Measurements from ENCODE around the gene DRD2.

The DRD2 gene

DNA sequence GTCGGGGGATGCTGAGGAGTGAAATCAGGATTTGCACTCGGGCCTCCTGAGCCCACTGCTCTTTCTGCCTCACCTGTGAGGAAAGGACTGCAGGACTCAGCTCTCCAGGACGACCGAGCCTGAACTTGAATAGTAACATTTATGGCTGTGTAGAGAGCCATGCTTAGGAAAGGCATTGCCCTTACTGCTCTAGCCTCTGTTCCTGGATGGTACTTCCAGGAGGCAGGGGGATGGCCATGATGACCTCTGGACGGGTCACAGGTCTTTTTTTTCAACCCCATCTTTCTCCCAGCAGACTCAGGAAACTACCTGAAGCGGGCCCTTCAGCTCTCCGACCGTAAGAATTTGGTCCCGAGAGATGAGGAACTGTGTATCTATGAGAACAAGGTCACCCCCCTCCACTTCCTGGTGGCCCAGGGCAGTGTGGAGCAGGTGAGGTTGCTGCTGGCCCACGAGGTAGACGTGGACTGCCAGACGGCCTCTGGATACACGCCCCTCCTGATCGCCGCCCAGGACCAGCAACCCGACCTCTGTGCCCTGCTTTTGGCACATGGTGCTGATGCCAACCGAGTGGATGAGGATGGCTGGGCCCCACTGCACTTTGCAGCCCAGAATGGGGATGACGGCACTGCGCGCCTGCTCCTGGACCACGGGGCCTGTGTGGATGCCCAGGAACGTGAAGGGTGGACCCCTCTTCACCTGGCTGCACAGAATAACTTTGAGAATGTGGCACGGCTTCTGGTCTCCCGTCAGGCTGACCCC, 76.3 kb downstream of the DRD2 start:
- DNase-seq (ENCODE audit: low read depth) = no peak

DNA sequence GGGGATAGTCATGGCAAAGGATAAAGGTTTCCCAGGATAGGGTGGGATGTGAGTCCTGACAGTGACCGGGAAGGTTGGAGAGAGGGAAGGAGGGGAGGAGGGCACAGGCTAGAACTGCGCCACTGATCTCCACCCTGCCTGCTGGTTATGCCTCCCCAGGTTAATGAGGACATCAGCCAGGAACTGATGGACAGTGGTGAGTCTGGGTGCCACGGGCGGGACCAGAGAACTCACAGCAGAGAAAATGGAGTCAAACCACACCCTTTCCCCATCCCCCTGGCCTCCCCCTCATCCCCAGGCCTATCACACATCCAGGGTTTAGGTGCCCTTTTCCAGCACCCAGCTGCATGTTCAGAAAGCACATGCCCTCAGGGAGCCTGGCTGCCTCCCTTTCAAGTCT, 77.4 kb downstream of the DRD2 start:
- DNase-seq (ENCODE audit: low read depth) = no peak

GRCh38 chr11:113397212-113397611, 78.0 kb downstream of the DRD2 start:
- DNase-seq (ENCODE audit: low read depth) = no peak

DNA sequence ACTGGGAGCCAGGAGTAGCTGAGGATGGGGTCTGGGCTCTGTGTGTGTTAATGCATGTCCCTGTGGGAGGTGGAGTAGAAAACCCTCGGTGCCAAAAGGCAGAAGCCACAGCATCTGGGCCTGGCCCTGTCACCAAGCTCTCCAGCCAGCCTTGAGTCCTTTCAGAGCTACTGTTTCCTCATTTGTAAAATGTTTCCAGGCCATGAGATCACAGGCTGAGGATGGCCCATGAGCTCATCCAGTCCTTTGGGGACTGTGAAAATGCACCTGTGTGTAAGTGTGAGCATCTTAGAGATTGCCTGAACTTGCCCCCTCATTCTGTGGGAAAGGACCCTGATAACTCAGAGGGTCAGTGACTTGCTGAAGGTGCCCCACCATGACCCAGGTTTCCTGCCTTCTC, 78.5 kb downstream of the DRD2 start:
- no peak for DNase-seq (ENCODE audit: low read depth)

DNA sequence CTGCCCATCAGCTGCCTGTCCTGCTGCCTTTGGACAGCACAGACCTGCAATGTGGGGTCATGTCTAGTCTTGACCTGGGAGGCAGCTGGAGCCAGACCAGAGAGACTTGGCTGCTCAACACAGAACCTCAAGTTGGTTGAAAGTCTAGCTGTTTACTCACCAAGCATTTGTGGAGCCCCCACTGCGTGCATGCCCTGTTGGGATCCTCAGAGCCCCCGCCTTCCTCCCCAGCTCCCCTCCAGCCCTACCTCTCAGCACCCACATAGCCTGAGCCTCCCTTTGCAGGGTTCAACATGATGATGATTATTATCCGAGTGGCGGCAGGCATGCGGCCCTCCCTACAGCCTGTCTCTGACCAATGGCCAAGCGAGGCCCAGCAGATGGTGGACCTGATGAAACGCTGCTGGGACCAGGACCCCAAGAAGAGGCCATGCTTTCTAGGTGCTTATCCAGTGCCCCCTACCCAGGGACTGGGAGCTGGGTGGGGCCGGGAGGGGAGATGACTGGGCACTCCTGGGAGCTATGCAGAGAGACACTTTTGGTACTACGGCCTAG, 79.3 kb downstream of the DRD2 start:
- no peak for DNase-seq (ENCODE audit: low read depth)

DNA sequence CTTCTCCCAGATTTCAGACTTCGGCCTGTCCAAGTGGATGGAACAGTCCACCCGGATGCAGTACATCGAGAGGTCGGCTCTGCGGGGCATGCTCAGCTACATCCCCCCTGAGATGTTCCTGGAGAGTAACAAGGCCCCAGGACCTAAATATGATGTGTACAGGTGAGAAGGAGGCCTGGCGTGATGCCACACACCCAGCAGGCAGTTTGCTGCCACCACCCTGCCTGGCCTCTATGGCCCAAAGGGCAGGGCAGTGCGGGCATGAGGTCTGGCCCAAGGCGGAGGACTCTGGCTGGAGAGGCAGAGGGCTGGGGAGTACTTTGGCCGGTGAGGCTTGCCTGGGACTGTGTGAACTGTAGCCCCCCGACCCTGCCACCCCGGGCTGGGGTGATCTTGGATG, 80.3 kb downstream of the DRD2 start:
- DNase-seq (ENCODE audit: low read depth) = no peak

- no peak for DNase-seq (ENCODE audit: low read depth)
These were observed 81.7 kb downstream of the DRD2 start for GRCh38 chr11:113393501-113393985.

GRCh38 chr11:113392236-113392921, 82.8 kb downstream of the DRD2 start:
- DNase-seq (ENCODE audit: low read depth) = no peak

DNA sequence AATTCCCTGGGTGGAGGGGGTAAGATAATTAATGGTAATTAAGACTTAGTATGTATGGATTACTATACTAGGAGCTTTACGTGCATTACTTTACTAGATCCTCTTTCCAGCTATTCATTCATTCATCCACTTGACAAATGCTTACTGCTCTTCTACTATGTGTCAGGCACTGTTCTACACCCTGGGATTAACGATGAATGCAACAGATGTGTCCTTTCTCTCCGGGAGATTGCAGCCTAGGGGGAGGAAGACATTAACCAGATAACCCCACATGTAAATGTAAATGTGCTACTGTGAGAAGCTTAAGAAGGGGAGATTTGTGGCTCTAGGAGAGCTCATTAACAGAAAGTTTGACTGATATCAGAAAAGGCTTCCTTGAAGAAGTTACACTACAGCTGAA, 85.9 kb downstream of the DRD2 start:
- no peak for DNase-seq (ENCODE audit: low read depth)

DNA sequence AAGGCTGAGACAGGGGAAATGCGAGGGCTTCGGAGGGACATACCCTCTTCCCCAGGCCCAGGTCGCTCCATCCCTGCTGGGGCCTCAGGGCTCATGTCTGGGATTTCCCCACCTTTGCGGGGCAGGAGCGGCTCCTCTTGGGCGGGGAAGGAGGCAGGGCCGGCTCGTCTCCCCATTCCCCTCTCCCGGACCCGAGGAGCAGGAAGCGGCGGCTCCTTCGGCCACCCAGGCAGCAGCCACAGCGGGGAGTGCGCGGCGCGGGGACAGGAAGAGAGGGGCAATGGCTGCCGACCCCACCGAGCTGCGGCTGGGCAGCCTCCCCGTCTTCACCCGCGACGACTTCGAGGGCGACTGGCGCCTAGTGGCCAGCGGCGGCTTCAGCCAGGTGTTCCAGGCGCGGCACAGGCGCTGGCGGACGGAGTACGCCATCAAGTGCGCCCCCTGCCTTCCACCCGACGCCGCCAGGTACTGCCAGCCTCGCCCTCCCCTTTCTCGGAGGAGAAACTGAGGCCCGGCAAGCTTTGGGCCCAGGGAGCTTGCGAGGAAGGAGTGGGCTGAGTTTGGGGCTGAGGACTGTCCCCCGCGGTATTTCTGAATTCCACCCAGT, 87.5 kb downstream of the DRD2 start, which contains the start of gene ANKK1:
Gene ANKK1 (plus strand): TSS at position 175 of the 607 bp plus-strand sequence. CDS start 106 bp downstream, at position 281.
- no peak for DNase-seq (ENCODE audit: low read depth)

- DNase-seq (ENCODE audit: low read depth) = no peak
These were observed 88.3 kb downstream of the DRD2 start for GRCh38 chr11:113386866-113387265.

DNA sequence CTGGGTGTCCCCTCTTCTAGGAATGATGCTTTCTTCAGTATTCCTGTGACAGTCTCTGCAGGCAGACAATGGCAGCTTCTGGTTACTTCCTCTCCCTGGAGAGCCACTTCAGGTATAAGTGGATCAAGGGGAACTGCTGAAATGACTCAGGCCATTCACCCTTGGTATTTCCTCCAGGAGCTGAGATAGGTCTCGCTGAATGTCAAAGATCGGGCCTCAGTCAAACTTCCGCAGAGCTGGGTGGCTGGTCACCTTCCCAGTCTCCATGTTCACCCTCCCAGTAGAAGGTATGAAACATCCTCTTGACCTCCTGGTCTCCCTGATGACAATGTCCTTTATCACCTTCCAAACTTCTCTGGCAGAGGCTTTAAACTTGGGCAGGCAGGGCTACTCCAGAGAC, 89.4 kb downstream of the DRD2 start:
- DNase-seq (ENCODE audit: low read depth) = no peak

DNA sequence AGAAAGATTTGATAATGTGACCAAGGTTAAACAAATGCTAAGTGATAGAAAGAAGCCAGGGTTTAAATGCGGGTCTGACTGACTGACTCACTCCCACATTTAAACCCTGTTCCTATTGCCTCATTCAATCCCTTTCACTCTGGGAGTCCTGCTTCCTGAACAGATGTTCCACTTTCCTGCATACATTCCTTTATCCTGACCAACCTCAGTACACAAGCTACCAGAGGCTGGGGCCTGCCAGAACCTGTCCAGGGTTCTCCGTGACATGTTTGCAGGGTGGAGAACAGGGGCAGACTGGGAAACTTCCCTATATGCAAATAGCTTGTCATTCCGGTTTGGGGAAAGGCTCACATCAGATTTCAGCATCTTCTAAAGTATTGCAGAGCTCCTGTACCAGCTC, 90.6 kb downstream of the DRD2 start:
- DNase-seq (ENCODE audit: low read depth) = no peak

DNA sequence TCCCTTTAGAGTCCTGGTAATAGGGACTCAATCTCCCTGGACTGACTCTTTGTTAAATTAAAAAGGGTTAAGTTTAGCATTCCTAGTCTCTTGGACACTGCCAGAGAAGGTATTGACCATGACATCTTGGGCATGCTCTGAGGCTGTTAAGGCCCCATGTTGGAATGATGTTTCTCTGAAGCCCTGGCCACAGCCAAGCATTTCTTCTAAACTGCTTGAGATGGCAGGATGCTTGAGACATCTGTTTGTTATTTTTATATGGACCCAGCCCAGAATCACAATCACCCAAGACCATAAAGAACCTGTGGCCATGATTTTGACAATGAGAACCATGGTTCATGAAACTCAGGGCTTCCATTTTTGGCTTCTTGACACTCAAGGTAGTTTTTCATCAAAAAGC, 93.1 kb downstream of the DRD2 start:
- DNase-seq (ENCODE audit: low read depth) = no peak

DNA sequence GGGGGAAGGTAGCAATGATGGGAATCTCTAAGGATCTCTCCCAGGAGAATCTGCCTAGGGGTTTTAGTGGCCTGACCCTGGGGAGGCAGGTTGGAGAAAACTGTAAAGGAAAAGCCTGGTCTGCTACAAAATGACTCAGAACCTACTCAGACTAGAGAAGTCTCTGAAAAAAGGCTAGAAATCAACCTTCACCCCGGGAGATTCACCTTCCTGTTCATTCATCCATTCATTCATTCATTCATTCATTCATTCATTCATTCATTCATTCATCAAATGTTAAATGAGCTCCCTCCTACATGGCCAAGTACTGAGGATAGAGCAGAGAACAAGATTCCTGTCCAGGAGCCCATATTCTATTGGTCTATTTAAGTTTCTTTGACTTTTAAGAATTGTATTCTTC, 96.5 kb downstream of the DRD2 start:
- DNase-seq (ENCODE audit: low read depth) = no peak

GRCh38 chr11:113377681-113378412, 97.4 kb downstream of the DRD2 start:
- DNase-seq (ENCODE audit: low read depth) = no peak

DNA sequence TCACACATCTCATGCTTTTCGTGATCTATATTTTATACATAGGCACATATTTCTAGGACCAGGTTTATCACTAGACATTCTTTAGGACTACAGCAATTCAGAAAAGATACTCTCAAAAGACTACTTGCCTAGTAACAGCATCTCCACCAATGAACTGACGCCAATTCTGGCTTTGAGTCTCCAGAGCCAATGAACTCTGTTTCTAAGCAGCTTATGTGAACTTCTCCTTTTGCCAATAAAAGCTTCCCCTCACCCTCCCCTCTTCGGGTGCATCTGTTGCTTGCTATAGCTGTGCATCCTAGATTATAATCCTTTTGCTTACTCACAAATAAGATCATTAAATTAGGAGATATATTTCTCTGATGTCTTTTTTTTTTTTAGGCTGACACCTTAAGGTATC, 99.0 kb downstream of the DRD2 start:
- no peak for DNase-seq (ENCODE audit: low read depth)

DNA sequence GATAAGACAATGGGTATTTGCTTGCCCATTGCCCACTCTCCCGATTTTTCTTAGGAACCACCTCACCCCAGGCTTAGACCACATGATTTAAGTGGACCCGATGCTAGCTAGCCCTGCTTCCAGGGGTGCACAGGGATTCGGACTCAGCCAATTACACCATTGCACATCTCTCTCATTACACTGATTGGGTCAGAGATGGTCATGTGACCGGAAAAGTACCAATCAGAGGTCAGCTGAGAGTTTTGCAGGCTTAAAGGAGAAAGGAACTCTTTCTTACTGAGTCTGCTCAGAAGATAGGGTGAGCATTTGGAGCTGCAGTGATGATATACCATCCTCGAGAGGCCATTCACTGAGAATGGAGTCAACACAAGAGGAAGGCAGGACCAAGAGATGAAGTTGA, 99.8 kb downstream of the DRD2 start:
- no peak for DNase-seq (ENCODE audit: low read depth)

DNA sequence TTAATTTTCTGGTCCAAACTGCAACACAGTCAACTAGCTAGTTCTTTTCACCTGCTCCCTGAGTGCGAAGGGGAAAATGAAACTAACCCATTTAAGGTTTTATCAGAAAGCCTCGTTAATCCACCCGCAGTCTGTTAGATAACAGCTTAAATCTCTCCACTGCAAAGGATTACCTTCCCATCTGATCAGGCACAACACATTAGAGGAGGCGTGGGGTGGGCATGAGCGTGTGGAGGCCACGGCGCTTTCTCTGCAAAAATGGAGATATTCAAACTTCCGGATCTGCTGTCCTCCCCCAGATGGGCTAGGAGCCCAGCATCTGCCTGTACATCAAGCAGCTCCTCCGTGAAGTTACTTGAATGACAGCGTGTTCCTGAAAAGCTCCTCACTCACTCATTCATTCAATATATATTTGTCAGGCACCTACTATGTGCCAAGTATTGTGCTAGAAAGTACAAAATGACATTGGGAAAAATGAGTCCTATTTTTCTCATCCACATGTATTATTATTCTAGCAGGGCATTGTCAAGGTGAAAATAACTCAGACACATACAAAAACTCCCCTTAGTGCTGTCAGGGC, 101.1 kb downstream of the DRD2 start:
- DNase-seq (ENCODE audit: low read depth) = no peak

DNA sequence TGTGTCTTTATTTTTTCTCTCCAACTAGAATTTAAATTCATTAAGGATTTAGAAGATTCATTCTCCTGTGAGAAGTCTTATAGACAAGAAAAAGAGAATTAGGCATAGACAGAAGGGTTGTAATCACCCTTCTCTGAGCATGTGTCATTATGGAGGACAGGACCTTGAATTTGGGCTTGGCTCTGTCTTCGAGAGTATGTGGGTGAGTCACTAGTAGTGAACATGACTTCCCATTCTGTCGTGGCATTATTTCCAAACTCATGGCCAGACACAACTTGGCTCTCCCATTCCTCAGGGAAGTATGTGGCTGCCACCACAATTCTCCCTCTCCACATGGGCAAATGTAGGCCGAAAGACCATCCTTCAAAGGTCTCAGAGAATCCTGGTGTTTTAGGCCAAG, 101.9 kb downstream of the DRD2 start:
- no peak for DNase-seq (ENCODE audit: low read depth)

DNA sequence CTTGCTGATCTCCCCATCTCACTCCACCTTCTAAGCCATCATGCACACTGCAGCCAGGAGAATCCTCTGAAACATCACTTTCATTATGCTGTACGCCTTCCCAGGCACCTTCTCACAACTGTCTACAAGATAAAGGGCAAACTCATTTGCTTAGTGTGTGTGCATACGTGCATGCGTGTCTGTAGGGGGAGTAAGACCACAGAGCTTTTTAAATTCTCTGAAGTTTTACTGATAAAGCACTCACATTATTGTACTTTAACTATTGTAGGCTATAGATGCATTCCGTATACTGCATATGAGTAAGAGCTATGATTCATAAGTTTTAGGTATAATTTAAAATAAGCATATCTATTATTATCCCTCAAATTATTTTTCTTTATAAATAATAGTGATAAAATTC, 102.9 kb downstream of the DRD2 start:
- no peak for DNase-seq (ENCODE audit: low read depth)

DNA sequence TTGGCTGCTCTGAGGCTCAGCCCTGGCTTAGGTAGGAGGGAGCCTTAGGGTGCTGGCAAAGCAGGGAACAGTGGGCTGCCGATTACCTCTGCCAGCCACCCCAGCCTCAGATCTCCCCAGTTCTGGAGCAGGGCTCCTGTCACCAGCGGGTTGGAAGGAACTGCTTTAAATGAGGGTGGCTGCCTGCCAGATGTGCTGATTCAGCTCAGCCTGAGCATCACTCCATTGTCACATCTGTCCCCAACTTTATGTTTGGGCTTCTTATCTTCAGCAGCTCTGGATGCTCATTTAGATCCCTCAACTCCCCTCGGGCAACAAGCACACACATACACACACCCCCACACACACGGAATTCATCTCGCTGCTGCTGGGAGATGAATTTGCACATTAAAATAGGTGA, 104.6 kb downstream of the DRD2 start:
- DNase-seq (ENCODE audit: low read depth) = no peak

Measured in stimulated activated CD8-positive, alpha-beta memory T cell treated with anti-CD3 and anti-CD28 coated beads, Interleukin-12 subunit alpha, Interleukin-12 subunit beta, amount 100 ng/mL, for 1 hour (primary cell).